NT2/D1 (cell line): ENCODE results near the gene PILRA.

Experiments used
- SUZ12 ChIP-seq: IDR thresholded peaks from 2 replicates; pipeline ENCODE4 v1.6.1; 2011; ENCODE audit not compliant: insufficient read length, insufficient read depth; ENCODE audit errors: extremely low read depth
- YY1 ChIP-seq: IDR thresholded peaks from 2 replicates; pipeline ENCODE4 v1.6.1; 2011; ENCODE audit not compliant: insufficient read length, insufficient read depth
- ZNF274 ChIP-seq: IDR thresholded peaks from 2 replicates; pipeline ENCODE4 v1.6.1; 2011; ENCODE audit warnings: mild to moderate bottlenecking, low read depth, low read length

GRCh38 chr7:100384628-100385294, 11.5 kb downstream of the PILRA start:
- TF ChIP-seq ZNF274: no peak
- no peak for TF ChIP-seq YY1
- TF ChIP-seq SUZ12: no peak
